SU-DHL-6 (cell line): ENCODE measurements around the gene INPP4A.
A peak's percentile ranks its signal among the peaks of the same experiment; 100 is the strongest.

Experiments used
- H2AFZ ChIP-seq: fragments of 200-600 bp; sonication (generic); 2 replicates; pipeline ENCODE4 v1.6.1; 2014; ENCODE audit warnings: low read depth, mild to moderate bottlenecking, moderate library complexity, mixed read lengths, antibody characterized with exemption, low read length; ENCODE audit not compliant: severe bottlenecking
- H3F3A ChIP-seq: fragments of 200-600 bp; shearing (Covaris generic); 2 replicates; pipeline ENCODE4 v1.6.0; 2016; ENCODE audit warnings: antibody characterized with exemption, mild to moderate bottlenecking; ENCODE audit not compliant: insufficient read depth
- H3K27ac ChIP-seq: fragments of 200-600 bp; sonication (generic); 2 replicates; pipeline ENCODE4 v1.5.1; 2016; ENCODE audit warnings: low read depth, mild to moderate bottlenecking, low read length, moderate library complexity, mixed read lengths
- H3K27me3 ChIP-seq: fragments of 200-600 bp; sonication (generic), shearing (Covaris generic); 2 replicates; pipeline ENCODE4 v1.6.0; 2014; ENCODE audit warnings: mild to moderate bottlenecking, low read length
- H3K36me3 ChIP-seq: fragments of 200-600 bp; sonication (generic); 2 replicates; pipeline ENCODE4 v1.6.1; 2014; ENCODE audit warnings: mild to moderate bottlenecking, low read length, mixed read lengths
- H3K4me2 ChIP-seq: fragments of 300-600, 200-600 bp; shearing (Covaris generic), sonication (generic); 2 replicates; pipeline ENCODE4 v1.6.0; 2014; ENCODE audit warnings: low read length, low read depth, mild to moderate bottlenecking; ENCODE audit not compliant: poor library complexity, severe bottlenecking
- H3K4me3 ChIP-seq: fragments of 200-600 bp; sonication (generic); 2 replicates; pipeline ENCODE4 v1.5.1; 2014; ENCODE audit warnings: antibody characterized with exemption, low read length, mild to moderate bottlenecking, mixed read lengths; ENCODE audit not compliant: insufficient read depth, poor library complexity, severe bottlenecking
- H3K79me2 ChIP-seq: fragments of 200-600 bp; sonication (generic); 2 replicates; pipeline ENCODE4 v1.6.1; 2014; ENCODE audit warnings: mild to moderate bottlenecking, low read length, moderate library complexity; ENCODE audit not compliant: insufficient read depth
- H3K9ac ChIP-seq: fragments of 200-600 bp; sonication (generic); 2 replicates; pipeline ENCODE4 v1.7.0; 2014; ENCODE audit warnings: mild to moderate bottlenecking, low read length
- H3K9me2 ChIP-seq: fragments of 200-600 bp; sonication (generic); replicated peaks from 2 replicates; pipeline ENCODE4 v1.6.1; 2014; ENCODE audit warnings: low read length; ENCODE audit not compliant: insufficient read depth
- H3K9me3 ChIP-seq: fragments of 200-600 bp; sonication (generic); 2 replicates; pipeline ENCODE4 v1.6.1; 2014; ENCODE audit warnings: low read length, mixed read lengths; ENCODE audit not compliant: insufficient read depth
- H4K20me1 ChIP-seq: fragments of 200-600 bp; sonication (generic); 2 replicates; pipeline ENCODE4 v1.6.1; 2014; ENCODE audit warnings: low read depth, mild to moderate bottlenecking, antibody characterized with exemption, low read length, moderate library complexity, mixed read lengths
- EZH2phosphoT487 ChIP-seq: fragments of 200-600 bp; sonication (generic), shearing (Covaris generic); conservative IDR thresholded peaks from 2 replicates; pipeline ENCODE4 v1.6.1; 2018; ENCODE audit warnings: mild to moderate bottlenecking, antibody characterized with exemption, low read length, moderate library complexity, mixed read lengths
- TF ChIP-seq, protein P1 (sequence below): fragments of 200-600 bp; sonication (generic); IDR thresholded peaks from one replicate; pipeline ENCODE4 v1.5.1; 2017; ENCODE audit warnings: antibody characterized with exemption, mild to moderate bottlenecking, low read length, moderate library complexity; ENCODE audit not compliant: insufficient read depth, poor library complexity, severe bottlenecking

Gene INPP4A

DNA sequence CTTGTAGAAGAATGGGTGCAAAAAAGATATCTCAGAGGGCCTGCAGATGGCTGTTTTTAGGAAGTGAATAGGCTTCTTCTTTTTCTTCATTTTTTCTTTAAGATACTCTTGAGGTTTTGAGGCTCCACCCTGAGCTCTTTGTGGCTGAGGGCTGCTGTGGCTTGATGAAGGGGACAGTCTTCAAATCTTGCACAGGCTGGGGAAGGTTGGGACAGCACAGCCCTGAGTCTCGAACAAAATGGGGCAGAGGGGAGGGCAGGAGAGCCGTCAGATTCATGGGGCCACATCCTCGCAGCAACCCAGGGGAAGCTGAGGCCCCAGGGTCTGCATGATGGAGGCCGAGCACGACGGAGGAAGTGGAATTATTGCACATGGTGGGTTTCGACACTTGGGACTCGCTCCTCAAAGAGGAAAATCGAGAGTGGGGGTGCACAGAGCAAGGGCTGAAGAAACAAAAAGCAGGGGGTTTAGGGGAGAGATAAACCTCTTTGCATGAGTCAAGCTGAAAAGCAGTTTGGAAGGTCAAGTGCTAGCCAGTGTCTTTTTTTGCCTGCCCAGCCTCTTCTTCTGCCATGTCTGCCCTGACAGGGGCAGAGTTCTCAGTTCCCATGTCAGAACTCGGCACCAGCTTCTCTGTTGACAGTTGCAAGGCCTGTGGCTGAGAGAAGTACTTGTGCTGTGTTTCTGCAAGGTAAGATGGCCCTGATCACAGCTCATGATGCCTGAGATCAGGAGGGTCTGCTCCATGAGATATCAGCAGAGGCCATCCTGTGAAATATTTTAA, 19.5 kb downstream of the INPP4A start:
- TF ChIP-seq EZH2phosphoT487, result no peak
- TF ChIP-seq, protein P1, sequence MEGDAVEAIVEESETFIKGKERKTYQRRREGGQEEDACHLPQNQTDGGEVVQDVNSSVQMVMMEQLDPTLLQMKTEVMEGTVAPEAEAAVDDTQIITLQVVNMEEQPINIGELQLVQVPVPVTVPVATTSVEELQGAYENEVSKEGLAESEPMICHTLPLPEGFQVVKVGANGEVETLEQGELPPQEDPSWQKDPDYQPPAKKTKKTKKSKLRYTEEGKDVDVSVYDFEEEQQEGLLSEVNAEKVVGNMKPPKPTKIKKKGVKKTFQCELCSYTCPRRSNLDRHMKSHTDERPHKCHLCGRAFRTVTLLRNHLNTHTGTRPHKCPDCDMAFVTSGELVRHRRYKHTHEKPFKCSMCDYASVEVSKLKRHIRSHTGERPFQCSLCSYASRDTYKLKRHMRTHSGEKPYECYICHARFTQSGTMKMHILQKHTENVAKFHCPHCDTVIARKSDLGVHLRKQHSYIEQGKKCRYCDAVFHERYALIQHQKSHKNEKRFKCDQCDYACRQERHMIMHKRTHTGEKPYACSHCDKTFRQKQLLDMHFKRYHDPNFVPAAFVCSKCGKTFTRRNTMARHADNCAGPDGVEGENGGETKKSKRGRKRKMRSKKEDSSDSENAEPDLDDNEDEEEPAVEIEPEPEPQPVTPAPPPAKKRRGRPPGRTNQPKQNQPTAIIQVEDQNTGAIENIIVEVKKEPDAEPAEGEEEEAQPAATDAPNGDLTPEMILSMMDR, result no peak
- no peaks in the 10 kb centered on the region for H4K20me1 ChIP-seq
- peak overlapping the region; percentile 67 for H3K27ac ChIP-seq
- no peaks in the 10 kb centered on the region for H3K79me2 ChIP-seq
- H3K9me2 ChIP-seq, result no peaks in the 10 kb centered on the region
- H3K9me3 ChIP-seq, result no peaks in the 10 kb centered on the region
- peak overlapping the region; percentile 34 for H3K4me2 ChIP-seq
- H3K9ac ChIP-seq, result peak overlapping the region; percentile 15; the same call in 1 of the 2 replicates
- H3K27me3 ChIP-seq, result no peaks in the 10 kb centered on the region
- H3K4me3 ChIP-seq, result no peak overlapping the region
- H2AFZ ChIP-seq, result no peak overlapping the region
- 0 out of 2 replicates have a peak, but pooled peaks cover 8% of the 10 kb centered on the region for H3F3A ChIP-seq
- H3K36me3 ChIP-seq, result no peaks in the 10 kb centered on the region

DNA sequence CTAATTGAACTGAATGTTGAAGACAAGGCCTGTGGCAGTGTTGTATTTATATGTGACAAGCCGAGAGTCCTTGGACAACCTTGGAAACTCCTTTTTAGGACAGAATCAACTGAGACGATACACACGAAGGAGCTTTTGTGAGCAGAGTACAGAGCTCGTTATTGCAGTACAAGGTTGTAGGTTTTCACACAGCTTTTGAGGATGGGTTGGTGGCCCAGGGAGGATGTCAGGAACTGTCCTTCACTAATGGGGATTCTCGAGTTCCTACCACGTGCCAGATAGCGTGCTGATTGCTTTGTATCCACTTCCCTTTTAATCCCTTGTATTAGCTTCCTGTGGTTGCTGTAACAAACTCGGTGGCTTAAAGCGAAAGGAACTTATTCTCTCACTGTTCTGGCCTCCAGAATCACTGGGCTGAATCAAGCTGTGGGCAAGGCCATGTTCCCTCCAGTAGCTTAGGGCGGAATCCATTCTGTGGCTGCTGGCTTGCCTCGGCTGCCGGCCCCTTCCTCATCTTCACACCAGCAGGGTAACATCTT, 20.2 kb downstream of the INPP4A start:
- H3K27me3 ChIP-seq, result no peaks in the 10 kb centered on the region
- peak overlapping the region; percentile 34 for H3K4me2 ChIP-seq
- H3K4me3 ChIP-seq, result no peak overlapping the region
- TF ChIP-seq EZH2phosphoT487, result no peak
- TF ChIP-seq, protein P1, result no peak
- no peaks in the 10 kb centered on the region for H3K9me2 ChIP-seq
- H3K9ac ChIP-seq, result peak overlapping the region; percentile 15; the same call in 1 of the 2 replicates
- H3F3A ChIP-seq, result 0 out of 2 replicates have a peak, but pooled peaks cover 8% of the 10 kb centered on the region
- H2AFZ ChIP-seq, result no peak overlapping the region
- no peaks in the 10 kb centered on the region for H4K20me1 ChIP-seq
- H3K27ac ChIP-seq, result peak overlapping the region; percentile 67
- H3K36me3 ChIP-seq, result no peaks in the 10 kb centered on the region
- H3K79me2 ChIP-seq, result no peaks in the 10 kb centered on the region
- no peaks in the 10 kb centered on the region for H3K9me3 ChIP-seq

DNA sequence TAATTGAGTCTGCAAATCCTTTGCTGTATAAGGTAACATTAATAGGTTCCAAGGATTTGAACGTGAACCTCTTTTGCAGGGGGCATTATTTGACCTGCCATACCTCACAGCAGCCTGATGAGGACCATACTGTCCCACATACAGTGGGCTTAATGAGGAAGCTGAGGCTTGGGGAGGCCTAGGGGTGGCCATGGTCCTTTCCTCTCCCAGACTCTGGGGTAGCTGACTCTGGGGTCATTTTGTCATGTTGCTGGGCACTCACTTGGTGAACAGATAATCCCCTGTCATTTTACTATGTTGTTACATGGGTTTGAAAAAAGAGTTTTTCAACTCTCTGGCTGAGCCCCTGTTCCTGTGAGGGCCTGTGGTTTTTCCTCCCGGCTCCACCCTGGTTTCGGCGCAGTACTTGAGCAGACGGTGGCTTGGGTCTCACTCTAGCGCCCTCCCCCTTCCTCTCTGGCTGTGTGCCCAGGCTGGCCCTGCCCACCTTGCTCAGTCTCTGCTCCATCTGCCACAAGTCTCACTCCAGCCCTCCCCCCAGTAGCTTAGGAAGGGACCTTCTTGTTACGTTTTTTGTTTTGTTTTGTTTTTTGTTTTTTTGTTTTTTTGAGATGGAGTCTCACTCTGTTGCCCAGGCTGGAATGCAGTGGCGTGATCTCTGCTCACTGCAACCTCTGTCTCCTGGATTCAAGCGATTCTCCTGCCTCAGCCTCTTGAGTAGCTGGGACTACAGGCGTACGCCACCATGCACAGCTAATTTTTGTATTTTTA, 21.0 kb downstream of the INPP4A start:
- H3K9me2 ChIP-seq, result no peaks in the 10 kb centered on the region
- no peaks in the 10 kb centered on the region for H3K79me2 ChIP-seq
- H3K36me3 ChIP-seq, result no peaks in the 10 kb centered on the region
- no peaks in the 10 kb centered on the region for H3K27me3 ChIP-seq
- no peaks in the 10 kb centered on the region for H3K9me3 ChIP-seq
- H3K27ac ChIP-seq, result peak overlapping the region; percentile 67
- H4K20me1 ChIP-seq, result no peaks in the 10 kb centered on the region
- TF ChIP-seq, protein P1, result no peak
- TF ChIP-seq EZH2phosphoT487, result no peak
- H3K4me3 ChIP-seq, result no peak overlapping the region
- H3K9ac ChIP-seq, result 0 out of 2 replicates have a peak overlapping the region, but pooled peaks have one; percentile 5
- H2AFZ ChIP-seq, result no peak overlapping the region
- H3F3A ChIP-seq, result 0 out of 2 replicates have a peak, but pooled peaks cover 8% of the 10 kb centered on the region
- peak overlapping the region; percentile 34 for H3K4me2 ChIP-seq
